ENCODE results near the gene CCDC158.

The CCDC158 gene

GRCh38 chr4:76357981-76358380 lies 63.0 kb downstream of the CCDC158 start:
- DNase-seq (ENCODE audit: extremely low read depth, low read depth): no peak
- no peak for TF ChIP-seq CTCF (IDR thresholded peaks at IDR 0.05; ENCODE audit: low read depth, low read length)

GRCh38 chr4:76354517-76355473 lies 66.1 kb downstream of the CCDC158 start:
- no peak for DNase-seq (ENCODE audit: extremely low read depth, low read depth)

GRCh38 chr4:76342803-76343202 lies 78.1 kb downstream of the CCDC158 start:
- no peak for DNase-seq (ENCODE audit: extremely low read depth, low read depth)
- no peak for TF ChIP-seq CTCF (IDR thresholded peaks at IDR 0.05; ENCODE audit: low read depth, low read length)

More at GRCh38 chr4:76354517-76355473, 66.1 kb downstream of the CCDC158 start:
- TF ChIP-seq CTCF (IDR thresholded peaks at IDR 0.05; ENCODE audit: low read depth, low read length): no peak

- DNase-seq (ENCODE audit: extremely low read depth, low read depth): no peak
- no peak for TF ChIP-seq CTCF (IDR thresholded peaks at IDR 0.05; ENCODE audit: low read depth, low read length)
Observed at GRCh38 chr4:76342191-76342590, 78.8 kb downstream of the CCDC158 start.

GRCh38 chr4:76341063-76341462 lies 79.9 kb downstream of the CCDC158 start:
- no peak for DNase-seq (ENCODE audit: extremely low read depth, low read depth)
- TF ChIP-seq CTCF (IDR thresholded peaks at IDR 0.05; ENCODE audit: low read depth, low read length): no peak

- TF ChIP-seq CTCF (IDR thresholded peaks at IDR 0.05; ENCODE audit: low read depth, low read length): no peak
- DNase-seq (ENCODE audit: extremely low read depth, low read depth): no peak
Observed at GRCh38 chr4:76339364-76339763, 81.6 kb downstream of the CCDC158 start.

- no peak for DNase-seq (ENCODE audit: extremely low read depth, low read depth)
- no peak for TF ChIP-seq CTCF (IDR thresholded peaks at IDR 0.05; ENCODE audit: low read depth, low read length)
Observed at GRCh38 chr4:76334885-76335284, 86.1 kb downstream of the CCDC158 start.

Data from AG09319 (cell line).